Measurements from ENCODE around the gene EYA4.

GRCh38 chr6:133350928-133351327 lies 109.8 kb downstream of the EYA4 start:
- no peak for TF ChIP-seq CTCF (conservative IDR thresholded peaks at IDR 0.05; ENCODE audit: low read depth, low read length)
- no peak for TF ChIP-seq EZH2 (IDR thresholded peaks at IDR 0.05; ENCODE audit: low read length, unreplicated experiment)

All from PC-3 (cell line).